HG02943 (cell line): ENCODE measurements around the gene SCGB3A2.

ENCODE experiments used
- ATAC-seq: cut with Tn5 transposase; IDR thresholded peaks from one replicate; pipeline ENCODE4 v1.9.1; 2021; ENCODE audit warnings: mild to moderate bottlenecking, low read depth, moderate library complexity; ENCODE audit not compliant: unreplicated experiment

Gene SCGB3A2, protein sequence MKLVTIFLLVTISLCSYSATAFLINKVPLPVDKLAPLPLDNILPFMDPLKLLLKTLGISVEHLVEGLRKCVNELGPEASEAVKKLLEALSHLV

DNA sequence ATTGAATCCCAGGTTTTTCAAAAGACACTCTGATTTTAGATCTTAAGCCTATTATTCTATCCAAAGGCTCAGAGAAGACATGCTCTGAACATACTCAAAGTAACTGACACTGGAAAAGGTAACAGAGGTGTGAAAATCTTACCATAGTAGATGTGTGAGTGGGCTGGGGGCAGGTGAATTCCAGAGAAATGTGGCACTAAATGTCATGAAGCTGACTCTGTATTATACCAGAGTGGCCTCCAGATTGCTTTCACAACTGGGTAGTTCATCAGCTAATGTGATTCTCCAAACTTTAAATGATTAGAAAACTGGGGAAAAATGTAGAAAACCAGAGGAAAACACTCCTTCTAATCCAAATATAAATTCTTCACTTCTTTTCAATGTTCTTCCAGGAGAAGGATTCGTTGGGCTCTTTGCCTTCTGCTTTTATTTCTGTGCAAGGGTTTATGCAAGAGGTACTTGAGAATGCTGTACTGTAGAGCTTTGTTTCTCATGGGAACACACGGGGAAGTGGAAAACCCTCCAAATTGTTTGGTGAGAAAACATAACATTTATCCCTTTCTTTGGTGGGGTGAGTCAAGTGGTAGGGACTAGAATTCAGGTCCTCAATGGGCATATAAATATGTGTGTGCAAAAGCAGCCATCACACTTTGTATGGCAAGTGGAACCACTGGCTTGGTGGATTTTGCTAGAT is at the start of gene SCGB3A2:
SCGB3A2 (plus strand) TSS at position 646 of the 694 bp plus-strand sequence. CDS start 93 bp downstream, outside the sequence.
- ATAC-seq = no peak

DNA sequence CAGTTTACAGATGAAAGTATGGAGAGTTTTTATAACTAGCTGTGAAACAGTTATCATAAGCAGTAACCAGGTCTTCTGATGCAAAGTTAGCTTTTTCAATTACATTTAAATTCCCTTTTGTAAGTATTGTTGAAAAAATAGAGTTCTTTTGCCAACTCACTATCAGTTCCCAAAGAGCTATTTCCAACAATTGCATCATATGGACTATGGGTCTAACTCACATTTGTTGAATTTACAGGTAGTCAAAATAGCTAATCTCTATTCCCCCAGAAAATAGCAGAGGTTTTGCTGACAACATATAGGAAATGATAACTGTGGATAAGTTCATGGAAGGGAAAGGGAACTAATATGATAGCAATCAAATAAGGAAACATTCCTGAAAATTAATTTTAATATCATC is 48.5 kb upstream of the SCGB3A2 start:
- no peak for ATAC-seq

DNA sequence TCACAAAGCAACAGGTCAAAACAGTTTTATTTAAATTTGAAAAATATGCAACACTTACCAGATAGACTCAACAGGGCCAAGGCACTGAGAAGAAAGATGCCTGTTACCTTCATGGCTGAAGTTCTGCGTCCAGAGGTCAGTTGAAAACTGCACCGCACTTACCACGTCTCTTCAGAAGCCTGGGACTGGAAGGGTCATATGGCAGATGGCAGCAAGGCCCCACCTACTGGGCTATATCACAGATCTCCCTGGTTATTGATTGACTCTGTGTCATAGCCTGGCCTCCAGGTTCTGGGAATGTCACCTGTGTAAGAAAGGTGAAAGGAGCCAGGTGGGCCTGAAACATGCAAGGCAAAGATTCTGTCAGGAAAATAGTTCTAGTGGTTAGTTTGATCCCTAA is 47.0 kb upstream of the SCGB3A2 start, which contains the start of gene SPINK1:
SPINK1 (minus strand) TSS at position 207 of the 400 bp plus-strand sequence; CDS start at position 113, 94 bp downstream.
- ATAC-seq = no peak

DNA sequence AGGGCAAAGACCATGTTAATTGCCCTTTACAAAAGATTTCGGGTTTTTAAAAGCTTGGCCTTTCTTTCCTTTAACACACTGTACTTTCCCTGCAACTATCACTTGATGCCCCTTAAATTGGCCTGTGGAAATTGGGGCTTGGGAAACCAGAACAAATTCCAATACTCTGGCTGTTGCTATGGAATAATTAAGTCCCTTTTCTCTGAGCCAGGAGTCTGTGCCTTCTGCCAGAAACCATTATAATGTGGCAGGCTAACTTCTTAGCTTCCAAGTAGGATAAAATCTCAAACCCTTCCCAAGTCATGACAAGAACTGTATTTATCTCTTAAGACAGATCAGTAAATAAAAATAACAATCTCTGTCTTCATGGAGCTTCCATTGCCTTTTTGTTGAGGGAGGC is 46.0 kb upstream of the SCGB3A2 start:
- no peak for ATAC-seq

DNA sequence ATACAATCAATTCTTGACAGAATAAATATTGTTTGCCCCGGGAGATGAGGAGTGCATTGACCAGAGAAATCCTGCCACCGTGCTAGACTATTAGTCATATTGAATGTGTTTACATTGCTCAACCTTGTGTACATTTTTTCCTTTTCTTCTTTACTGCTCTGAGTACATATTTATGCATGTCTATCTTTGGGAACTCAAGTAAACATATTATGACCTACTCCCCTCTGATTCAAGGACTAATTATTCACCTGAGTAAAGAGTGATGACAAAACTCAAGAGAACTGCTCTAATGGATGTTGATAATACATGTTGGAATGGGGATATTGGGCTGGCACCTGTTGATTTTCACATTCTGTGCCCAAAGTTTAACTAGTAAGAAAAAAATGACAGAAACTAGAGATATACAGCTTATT is 43.1 kb upstream of the SCGB3A2 start:
- ATAC-seq = no peak

DNA sequence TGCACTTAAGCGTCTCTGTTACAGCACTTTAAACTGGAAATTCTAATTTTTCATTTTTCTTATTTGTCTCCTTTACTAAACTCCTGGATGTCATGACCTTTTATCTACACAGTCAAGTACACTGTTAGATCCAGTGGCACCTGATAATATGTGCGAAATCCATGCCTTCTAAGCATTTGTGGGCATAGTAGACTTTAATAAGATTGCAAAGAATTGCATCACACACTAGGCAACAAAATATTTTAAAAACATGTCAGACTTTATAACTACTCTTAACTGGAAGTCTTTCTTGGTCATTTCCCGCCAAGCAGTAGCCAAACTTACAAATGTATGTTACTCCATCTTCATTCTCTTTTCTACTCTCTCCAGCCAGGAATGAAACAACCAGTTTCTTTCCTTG is 42.1 kb upstream of the SCGB3A2 start:
- ATAC-seq = no peak

DNA sequence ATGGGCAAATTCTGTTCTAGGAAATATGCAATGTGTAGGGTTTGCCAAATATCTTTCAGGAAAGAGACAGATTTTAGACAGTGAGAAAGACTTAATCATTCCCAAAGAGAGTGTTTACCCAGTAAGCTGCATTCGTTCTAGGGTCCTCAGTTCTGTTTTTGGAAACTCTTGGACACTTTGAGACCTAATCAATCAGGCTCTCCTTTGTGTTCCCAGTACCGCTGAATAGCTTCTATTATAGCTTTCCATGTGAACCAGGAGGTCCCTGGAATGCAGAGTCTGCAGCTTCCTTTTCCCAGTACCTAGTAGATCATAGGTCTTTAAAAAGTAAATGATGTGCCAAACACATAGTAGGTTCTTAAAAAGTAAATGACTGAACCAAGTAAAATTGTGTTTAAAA is 35.6 kb upstream of the SCGB3A2 start:
- ATAC-seq = no peak

DNA sequence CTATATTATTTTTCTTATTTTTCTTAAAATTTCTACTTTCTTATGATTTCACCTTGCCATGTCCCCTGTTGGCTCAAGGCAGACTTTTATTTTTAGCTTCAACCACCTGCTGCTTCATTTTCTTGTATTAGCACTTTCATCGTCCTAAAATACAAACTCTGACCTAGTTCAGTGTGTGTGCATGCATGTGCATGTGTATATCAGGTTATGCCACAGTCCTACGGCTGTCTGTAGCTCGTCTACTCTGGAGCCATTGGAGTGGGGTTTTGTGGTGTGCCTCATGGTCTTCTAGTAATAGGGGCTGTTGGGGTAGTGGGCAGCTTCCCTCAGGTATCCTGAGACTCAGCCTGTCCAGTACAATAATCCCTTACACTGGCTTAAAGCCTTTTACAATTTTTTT is 33.7 kb upstream of the SCGB3A2 start:
- no peak for ATAC-seq

DNA sequence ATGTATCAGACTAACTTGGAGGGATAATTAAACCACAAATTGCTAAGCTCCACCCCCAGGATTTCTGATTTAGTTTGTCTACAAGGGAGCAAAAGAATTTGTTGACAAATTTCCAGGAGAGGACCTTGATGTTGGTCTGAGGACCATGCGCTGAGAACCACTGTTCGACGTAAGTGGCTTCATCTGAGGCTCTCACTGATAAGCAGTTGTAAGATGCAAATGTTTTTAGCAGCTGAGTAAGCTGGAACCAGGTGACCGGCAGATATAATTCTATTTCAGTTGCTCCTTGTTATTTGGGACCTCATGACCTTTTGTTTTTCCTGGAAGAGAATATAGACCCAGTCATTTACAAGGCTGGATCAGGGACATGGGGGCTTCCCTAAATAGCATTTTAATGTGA is 32.9 kb upstream of the SCGB3A2 start:
- ATAC-seq = no peak

DNA sequence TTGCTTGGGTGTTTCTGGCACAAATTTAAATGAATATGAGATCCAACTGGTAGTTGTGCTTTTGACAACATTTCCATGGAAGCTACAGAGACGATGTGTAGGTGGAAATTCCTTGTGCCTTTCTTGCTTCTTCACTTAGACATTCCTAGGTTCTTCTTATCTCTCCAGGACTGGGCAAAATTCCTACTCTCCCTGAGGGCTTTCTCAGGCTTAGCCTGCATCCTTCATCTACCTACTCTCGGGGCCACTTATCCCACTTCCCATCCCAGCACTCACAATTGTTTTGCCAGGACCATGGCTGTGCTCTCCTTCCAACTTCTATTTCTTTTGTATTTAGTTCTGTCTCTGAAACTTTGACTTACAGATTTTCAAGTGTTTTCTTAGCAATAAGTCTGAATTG is 29.3 kb upstream of the SCGB3A2 start:
- ATAC-seq = no peak

DNA sequence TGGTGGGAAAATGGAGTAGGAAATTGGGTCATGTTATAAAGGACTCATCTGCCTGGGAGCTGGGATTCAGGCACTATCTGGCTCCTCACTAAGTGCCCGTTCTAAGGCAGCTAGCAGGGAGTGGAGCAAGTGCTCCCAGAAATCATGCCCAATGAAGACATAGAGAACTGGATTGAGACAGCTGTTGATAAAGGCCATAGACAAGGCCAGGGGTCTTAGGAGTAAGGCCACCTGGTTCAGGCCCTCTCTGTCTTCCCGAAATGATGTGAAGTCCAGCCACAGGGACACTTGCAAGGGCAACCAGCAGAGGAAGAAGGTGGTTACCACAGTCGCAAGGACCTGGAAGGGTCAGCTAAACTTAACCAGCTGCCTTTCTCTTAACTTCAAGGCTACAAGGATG is 26.9 kb upstream of the SCGB3A2 start:
- no peak for ATAC-seq

DNA sequence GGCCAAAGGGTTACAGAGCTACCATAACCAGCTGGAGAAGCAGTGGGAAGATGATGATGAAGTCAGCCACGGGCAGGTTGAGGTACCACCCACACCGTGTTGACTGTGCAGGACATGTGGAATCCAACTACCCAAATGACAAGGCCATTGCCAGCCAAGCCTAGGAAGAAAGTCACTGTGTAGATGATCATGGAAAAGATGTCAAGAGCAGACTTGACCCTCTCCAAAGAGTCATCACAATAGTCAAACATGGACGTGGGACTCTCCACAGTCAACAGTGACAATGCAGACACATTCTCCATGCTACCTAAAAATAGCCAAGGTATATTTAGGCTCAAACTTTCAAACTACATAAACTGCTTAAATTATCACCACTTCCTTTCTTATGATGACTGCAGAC is 26.1 kb upstream of the SCGB3A2 start:
- ATAC-seq = no peak

DNA sequence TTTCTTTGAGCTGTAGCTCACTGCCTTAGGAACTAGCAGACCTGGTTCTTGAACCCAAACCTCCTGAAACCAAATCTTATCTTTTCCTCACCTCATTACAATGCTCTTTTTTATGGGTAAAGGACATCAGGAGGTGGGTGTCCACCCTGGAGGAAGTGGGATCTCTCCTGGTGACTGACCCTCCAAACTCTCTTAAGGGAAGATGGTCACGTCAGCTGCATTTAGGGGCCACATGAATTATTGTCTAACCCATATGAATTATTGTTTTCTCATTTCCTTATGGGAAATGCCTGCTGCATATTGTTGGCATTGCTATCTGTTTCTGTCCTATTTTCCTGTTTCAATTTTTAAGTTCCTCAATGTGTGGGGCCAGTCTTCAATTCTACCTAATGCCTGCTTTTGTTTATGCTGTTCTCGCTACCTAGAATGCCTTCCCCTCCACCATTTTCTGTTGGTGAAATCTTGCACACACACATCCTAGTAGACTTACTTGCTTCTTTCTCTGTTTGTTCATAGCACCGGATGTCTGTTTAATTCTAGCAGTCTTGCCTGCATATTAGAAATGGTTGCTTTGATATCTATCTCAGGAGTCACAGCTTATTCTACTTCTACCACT is 25.0 kb upstream of the SCGB3A2 start:
- no peak for ATAC-seq

DNA sequence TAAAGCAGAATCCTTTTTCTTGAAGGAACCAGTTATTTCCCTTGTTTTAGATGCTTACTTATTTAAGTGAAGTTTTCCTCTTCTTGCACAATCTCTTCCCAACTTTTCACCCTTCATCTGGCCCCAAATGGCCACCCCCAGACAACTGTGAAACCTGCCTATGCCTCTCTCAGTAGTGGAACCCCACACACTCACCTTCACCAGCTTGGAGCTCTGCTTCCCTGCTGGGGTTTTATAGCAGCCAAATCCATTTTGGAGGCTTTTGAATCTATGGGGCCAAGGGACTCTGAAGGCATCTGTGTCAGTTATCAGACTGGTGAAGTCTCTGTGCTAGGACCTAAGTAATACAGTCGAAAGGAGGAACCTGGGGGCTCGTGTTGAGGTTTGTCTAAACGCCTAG is 24.2 kb upstream of the SCGB3A2 start:
- ATAC-seq = no peak

DNA sequence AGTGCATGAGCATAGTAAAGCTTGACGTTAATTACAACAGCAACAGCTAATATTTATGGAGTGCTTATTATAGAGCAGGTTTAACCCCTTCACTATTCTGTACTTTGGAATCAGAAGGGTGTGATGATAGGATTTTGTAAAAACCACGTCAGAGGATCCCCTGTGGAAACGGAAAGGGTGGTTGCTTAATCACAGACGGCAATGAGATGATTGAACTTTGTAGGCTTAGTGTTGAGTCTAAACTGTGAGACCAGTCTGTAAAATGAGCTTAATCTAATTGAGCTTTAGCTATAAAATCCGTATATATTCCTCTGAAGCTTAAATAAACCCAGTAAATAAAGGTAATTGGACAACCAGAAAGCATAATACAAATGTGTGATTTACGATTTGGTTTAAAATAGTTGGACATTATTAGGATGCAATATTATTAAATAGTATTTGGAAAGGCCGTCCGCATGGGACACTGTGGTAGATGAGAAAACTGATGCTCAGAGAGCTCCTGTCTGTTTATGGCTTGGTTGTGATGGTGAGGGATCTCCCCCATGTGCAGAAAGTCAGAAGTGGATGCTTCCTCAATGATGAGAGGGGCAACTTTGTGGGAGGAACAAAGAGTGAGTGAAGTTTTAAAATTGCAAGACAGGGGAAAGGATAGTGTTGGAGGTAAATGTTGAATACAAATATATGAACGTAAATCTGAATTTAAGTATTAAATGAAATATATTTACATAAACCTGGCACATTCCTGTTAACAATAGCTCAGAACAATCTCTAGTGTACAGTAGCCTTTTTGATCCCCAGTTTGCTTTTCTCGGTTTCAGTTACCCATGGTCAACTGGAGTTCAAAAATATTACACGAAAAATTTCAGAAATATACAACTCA is 23.4 kb upstream of the SCGB3A2 start:
- no peak for ATAC-seq

DNA sequence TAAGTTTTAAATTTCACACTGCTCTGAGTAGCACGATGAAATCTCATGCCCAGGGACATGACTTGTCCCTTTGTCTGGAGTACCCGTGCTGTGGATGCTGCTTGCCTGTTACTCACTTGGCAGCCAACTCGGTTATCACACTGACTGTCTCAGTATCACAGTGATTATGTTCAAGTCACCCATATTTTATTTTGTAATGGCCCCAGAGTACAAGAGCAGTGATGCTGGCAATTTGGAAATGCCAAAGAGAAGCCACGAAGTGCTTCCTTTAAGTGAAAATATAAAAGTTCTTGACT is 22.8 kb upstream of the SCGB3A2 start:
- no peak for ATAC-seq

DNA sequence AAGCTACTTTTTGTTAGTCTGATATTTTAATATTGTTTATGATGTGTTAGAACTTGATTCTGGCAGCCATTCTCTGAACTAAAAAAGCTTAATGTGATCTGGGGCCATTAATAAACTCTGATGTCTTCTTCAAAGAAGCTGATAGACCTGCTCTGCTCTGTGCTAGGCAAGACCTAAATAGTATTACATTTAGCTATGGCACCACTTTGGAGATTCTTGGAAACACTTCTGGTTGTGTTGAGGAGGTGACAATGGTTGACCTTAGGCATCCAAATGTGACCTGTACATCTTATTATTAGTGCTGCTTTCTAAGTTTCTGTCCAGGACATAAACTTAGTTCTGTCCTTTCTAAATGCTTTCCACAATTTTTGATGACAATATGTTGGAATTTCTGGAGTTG is 21.7 kb upstream of the SCGB3A2 start:
- ATAC-seq = no peak

DNA sequence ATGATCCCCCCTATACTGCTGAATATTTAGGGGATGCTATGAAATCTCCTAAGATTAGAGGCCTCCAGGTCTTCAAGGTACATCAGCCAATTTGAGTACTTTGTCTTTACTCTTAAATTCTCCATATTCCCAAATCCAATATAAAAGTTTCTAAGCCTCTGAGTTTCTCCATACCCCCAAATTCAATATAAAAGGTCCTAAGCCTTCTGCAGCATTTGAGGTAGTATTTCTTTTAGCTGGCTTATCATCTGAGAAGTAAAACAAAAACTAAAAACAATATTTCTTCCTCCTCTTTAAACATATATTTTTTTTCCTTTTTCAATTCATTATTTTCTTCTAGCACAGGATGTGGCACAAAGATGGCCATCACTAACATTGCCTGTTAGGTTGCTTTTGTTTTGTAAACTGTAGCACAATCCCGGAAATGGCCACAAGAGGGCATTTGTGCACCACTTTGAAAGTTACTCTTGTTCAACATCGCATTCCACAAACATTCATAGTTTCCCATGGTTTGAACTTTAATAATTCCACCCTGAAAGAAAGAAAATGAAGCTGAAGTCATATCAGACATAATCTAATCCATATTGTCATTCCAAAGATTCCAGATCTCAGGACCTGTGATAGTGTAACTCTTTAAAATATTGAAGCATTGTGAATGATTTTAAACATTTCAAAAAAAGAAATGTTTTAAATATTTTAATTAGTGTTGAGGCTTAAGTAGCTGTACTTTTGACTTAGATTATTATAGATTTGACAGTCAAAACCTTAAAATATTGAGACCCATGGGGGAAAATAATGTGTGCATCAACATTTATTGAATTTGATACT is 21.0 kb upstream of the SCGB3A2 start:
- ATAC-seq = peak; percentile 64

DNA sequence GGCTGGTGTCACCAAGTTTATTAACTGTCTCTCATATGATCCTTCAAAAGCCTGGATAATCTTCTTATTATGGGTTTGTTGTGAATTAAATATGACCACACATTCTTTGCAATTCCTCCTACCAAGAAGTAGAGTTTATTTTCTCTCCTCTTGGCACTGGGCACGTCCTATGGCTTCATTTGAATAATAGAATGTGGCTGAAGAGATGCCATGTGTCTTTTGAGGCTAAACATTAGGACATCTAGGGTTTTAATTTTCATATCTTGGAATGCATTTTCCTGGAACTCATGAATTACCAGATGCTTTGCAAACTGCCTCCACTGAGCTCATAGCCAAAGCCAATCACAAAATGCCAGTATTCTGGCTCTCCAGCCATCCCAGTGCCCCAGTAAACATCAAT is 19.9 kb upstream of the SCGB3A2 start:
- no peak for ATAC-seq

DNA sequence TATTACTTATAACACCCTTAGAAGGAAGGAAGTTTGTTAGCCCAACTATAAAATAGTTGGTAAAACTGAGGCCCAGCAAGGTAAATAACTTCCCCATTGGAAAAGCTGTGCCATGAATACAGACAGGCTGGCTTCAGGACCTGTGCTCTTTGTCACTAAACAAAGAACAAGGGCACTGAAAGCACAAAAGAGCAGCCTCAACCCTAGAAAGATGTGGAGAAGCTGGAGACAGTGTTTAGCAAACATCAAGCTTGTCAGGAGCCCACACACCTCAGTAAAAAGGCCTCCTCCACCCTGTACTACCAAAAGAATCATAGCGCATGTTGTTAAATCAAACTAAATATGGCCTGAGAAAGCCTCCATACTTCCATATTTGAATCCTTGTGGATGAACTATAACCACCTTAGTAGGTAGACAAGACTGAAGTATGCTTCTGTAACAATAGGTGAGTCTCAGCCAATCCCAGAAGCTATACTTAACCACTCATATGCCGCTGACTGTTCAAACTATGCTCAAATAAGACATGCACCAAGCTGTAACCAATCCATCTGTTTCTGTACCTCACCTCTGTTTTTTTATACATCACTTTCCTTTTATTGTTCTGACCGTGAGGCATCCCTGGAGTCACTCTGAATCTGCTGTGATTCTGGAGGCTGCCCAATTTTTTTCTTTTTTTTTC is 18.4 kb upstream of the SCGB3A2 start:
- ATAC-seq = no peak
